GM12878 (cell line): ENCODE results near the gene UBP1.

ENCODE experiments used
- EZH2 ChIP-seq: IDR thresholded peaks from 2 replicates; pipeline ENCODE4 v1.6.1; 2012; ENCODE audit warnings: low read depth, mild to moderate bottlenecking, control low read depth, inconsistent platforms, low read length, borderline replicate concordance; ENCODE audit not compliant: control insufficient read depth
- POLR2A ChIP-seq: IDR thresholded peaks from 2 replicates; pipeline ENCODE4 v1.6.1; 2011; ENCODE audit warnings: low read depth, mild to moderate bottlenecking, low read length
- TBL1XR1 ChIP-seq: IDR thresholded peaks from 2 replicates; pipeline ENCODE4 v1.6.1; 2012; ENCODE audit warnings: low read depth, low read length, improper control_type of control experiment
- YBX1 ChIP-seq: fragments of 450-650 bp; IDR thresholded peaks from 2 replicates; pipeline ENCODE4 v1.6.1; 2016; ENCODE audit warnings: antibody characterized with exemption
- TF ChIP-seq, protein P1 (sequence below), 3 experiments: IDR thresholded peaks in 2 of 3; conservative IDR thresholded peaks in 1 of 3; 2 replicates each; pipeline ENCODE4 v1.5.1; 2011; ENCODE audit warnings: low read depth in 3 of 3, low read length in 3 of 3, mild to moderate bottlenecking in 3 of 3, control low read depth in 2 of 3, moderate library complexity in 2 of 3, inconsistent platforms in 1 of 3, mixed read lengths in 1 of 3; ENCODE audit not compliant: control insufficient read depth in 2 of 3, insufficient read depth in 1 of 3; ENCODE audit errors: extremely low read depth in 1 of 3
- TF ChIP-seq, protein P2 (sequence below): IDR thresholded peaks from 2 replicates; pipeline ENCODE4 v1.6.1; 2012; ENCODE audit warnings: mild to moderate bottlenecking, low read depth, low read length

DNA sequence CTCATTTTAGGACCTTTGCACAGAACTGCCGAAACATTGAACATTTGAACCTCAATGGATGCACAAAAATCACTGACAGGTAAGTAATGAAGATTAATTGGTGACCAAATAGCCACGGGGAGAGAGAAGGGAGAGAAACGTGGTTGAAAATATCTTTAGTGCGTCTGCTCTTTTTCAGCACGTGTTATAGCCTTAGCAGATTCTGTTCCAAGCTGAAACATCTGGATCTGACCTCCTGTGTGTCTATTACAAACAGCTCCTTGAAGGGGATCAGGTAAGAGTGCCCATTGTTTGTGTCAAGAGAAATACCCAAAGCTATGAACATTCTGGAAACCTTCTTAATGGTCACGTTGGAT, 67.1 kb downstream of the UBP1 start:
- TF ChIP-seq POLR2A (no peak), YBX1 (no peak), EZH2 (no peak), TBL1XR1 (no peak)
- TF ChIP-seq, protein P1, sequence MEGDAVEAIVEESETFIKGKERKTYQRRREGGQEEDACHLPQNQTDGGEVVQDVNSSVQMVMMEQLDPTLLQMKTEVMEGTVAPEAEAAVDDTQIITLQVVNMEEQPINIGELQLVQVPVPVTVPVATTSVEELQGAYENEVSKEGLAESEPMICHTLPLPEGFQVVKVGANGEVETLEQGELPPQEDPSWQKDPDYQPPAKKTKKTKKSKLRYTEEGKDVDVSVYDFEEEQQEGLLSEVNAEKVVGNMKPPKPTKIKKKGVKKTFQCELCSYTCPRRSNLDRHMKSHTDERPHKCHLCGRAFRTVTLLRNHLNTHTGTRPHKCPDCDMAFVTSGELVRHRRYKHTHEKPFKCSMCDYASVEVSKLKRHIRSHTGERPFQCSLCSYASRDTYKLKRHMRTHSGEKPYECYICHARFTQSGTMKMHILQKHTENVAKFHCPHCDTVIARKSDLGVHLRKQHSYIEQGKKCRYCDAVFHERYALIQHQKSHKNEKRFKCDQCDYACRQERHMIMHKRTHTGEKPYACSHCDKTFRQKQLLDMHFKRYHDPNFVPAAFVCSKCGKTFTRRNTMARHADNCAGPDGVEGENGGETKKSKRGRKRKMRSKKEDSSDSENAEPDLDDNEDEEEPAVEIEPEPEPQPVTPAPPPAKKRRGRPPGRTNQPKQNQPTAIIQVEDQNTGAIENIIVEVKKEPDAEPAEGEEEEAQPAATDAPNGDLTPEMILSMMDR (IDR thresholded peaks at IDR 0.05 in 2 of 3, conservative IDR thresholded peaks at IDR 0.05 in 1 of 3; ENCODE audit: control insufficient read depth in 2 of 3, extremely low read depth in 1 of 3, insufficient read depth in 1 of 3, low read depth in 3 of 3, low read length in 3 of 3) = no peak; a peak in 1 of 6 replicates
- TF ChIP-seq, protein P2, sequence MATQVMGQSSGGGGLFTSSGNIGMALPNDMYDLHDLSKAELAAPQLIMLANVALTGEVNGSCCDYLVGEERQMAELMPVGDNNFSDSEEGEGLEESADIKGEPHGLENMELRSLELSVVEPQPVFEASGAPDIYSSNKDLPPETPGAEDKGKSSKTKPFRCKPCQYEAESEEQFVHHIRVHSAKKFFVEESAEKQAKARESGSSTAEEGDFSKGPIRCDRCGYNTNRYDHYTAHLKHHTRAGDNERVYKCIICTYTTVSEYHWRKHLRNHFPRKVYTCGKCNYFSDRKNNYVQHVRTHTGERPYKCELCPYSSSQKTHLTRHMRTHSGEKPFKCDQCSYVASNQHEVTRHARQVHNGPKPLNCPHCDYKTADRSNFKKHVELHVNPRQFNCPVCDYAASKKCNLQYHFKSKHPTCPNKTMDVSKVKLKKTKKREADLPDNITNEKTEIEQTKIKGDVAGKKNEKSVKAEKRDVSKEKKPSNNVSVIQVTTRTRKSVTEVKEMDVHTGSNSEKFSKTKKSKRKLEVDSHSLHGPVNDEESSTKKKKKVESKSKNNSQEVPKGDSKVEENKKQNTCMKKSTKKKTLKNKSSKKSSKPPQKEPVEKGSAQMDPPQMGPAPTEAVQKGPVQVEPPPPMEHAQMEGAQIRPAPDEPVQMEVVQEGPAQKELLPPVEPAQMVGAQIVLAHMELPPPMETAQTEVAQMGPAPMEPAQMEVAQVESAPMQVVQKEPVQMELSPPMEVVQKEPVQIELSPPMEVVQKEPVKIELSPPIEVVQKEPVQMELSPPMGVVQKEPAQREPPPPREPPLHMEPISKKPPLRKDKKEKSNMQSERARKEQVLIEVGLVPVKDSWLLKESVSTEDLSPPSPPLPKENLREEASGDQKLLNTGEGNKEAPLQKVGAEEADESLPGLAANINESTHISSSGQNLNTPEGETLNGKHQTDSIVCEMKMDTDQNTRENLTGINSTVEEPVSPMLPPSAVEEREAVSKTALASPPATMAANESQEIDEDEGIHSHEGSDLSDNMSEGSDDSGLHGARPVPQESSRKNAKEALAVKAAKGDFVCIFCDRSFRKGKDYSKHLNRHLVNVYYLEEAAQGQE = no peak
